Skin of body (tissue), 2 donors: ENCODE results near the gene MOCS1. TPM values are rescaled to one million over a fixed set of nuclear protein-coding genes. Genes with fewer than 3 reads are reported as not detected.

Experiments
- DNase-seq: peaks from one replicate; lab custom pipeline; 2025; lab: John Stamatoyannopoulos, UW
- total RNA-seq: library from RNA; depleted of rRNA; stranded (reverse); fragments of >200 nt; gene quantifications from one replicate; pipeline ENCODE4 v1.2.3, GENCODE V29; 2014

MOCS1 gene
- total RNA-seq, 1 donor from 2014 or later, result 21.7 TPM

DNA sequence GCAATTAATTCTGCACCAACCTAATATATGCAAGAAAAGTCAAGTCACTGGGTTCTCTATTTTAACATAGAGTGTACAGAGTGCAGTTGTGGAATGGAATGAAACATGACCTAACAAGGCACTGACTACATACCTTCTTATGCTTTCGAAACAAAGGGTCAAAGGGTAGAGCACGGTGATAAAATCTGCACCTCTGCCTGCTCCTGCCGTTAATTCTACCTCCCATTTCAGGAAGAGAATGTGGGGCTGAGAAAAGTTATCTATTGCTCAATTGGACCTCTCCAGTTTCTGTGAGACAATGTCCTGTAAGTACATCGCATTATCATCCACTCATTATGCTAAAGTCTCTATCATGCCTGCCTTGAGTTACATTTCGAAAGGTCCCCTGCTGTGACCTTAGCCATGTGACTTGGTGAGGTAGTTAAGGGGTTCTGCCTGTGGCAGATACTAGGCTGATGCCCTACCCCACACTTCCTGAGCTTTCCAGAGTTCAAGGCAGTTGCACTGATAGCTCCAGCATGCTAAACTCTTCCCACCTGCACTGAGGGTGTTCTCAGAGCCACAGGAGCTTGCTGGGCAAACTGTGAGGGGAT lies 14.0 kb upstream of the MOCS1 start:
- DNase-seq, result no peak

- DNase-seq, result no peak
Observed at GRCh38 chr6:39947611-39948068, 13.4 kb upstream of the MOCS1 start.

GRCh38 chr6:39945626-39946025 lies 11.4 kb upstream of the MOCS1 start:
- DNase-seq, result no peak

GRCh38 chr6:39942903-39943580 lies 8.8 kb upstream of the MOCS1 start:
- no peak for DNase-seq

- no peak for DNase-seq
Observed at GRCh38 chr6:39941820-39942219, 7.6 kb upstream of the MOCS1 start.

- no peak for DNase-seq
Observed at GRCh38 chr6:39941138-39941537, 6.9 kb upstream of the MOCS1 start.

GRCh38 chr6:39938773-39939654 lies 4.8 kb upstream of the MOCS1 start:
- peak; percentile 9 for DNase-seq

GRCh38 chr6:39937686-39938333 lies 3.5 kb upstream of the MOCS1 start:
- DNase-seq, result no peak

DNA sequence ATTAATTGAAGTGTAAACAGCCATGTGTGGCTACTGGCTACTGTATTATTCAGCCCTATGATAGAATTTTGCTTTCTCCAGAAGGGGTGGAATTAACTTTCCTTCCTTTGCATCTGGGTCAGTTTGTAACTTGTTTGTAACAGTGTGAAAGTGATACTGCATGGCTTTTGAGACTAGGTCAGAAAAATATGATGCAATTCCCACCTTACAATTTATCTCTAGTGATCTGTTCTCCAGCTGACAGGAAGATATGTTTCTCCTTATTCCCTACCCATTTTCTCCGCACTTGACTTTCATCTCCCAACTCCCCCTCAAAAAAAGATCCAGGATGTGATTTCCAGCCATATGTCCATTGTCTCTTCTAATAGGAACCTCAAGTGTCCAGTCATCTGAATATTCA lies 2.6 kb upstream of the MOCS1 start:
- DNase-seq, result no peak

- no peak for DNase-seq
Observed at GRCh38 chr6:39935241-39935640, 979 bp upstream of the MOCS1 start.

DNA sequence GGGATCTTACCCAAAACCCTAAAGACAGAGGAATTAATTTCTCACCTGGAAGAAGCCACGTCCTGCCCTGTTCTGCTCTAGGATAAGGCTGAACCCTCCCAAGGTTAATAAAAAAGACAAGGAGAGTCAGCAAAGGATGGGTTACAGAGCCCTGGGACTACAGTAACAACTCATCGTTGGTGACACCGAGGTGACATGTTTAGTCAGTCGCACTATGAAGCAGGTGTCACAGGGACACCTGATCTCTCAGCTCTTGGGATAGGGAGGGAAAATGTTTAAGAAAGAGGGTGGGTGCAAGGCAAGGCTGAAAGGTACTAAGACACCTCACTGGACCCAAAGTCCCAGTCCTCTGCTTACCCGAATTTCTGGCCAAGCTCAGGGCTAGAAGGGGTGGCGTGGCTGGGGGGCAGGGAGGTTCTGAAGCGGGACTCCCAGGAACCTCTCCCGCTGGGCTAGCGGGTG lies 562 bp downstream of the MOCS1 start:
- no peak for DNase-seq

- no peak for DNase-seq
Observed at GRCh38 chr6:39932386-39932910, 1.8 kb downstream of the MOCS1 start.

DNA sequence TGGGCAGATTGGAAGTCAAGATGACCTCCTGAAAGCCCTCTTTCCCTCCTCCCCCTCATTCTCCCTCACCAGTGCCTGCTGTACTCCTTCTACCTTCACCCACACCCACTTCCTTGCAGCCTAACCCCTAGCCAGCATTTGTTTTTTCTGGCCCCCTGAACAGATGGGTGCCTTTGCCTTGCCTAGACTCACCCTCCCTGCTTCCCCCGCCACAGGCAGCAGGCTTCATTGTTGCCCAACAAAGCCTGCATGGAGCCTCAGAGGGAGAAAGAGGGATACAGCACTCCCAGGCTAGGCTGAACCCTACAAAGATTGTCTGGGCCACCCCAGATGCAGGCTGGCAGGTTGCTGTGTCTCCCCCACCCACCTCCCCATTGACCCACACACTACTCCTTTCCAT lies 2.7 kb downstream of the MOCS1 start:
- DNase-seq, result no peak

DNA sequence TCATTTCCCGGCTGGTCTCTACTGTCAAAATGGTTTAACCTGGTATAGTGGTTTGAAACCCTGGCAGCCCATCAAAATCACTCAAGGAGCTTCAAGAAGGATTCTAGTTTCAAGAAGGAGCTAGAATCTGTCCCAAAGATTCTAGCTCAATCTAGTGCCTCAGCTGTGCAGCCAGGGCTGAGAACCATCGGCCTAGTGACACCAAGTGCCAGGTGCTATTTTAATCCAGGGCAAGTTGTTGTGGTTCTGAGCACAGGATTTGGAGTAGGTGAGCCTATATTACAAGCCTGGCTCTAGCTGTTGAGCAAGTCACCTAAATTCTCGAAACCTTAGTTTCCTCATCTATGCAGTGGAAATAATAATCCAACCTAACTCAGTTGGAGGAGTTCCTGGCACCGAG lies 3.7 kb downstream of the MOCS1 start:
- DNase-seq, result no peak

DNA sequence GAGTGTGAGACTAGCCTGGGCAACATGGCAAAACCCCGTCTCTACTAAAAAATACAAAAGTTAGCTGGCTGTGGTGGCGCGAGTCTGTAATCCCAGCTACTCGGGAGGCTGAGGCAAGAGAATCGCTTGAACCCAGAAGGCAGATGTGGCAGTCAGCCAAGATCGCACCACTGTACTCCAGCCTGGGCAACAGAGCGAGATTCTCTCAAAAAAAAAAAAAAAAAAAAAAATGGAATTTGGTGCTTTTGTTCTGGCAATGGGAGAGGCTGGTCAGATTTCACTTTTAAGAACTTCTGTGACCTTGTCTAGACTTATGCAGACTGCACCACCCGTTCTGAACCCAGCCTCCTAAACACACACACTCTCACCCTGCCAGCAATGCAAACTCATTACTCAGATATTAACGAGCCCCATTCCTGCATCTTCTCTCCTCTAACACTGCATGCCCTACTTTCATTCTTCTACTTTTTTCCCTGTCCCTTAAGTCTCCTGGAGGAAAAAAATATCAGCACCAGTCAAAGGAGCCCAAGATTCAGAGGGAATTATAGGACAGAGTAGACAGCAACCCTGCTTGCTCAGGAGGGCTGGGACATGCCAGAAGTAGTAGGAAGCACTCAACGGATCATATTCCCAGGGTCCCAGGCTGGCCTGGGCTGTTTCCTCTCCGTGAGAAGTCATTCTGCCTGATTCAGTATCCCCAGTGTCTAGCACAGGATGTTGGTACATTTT lies 4.4 kb downstream of the MOCS1 start:
- DNase-seq, result no peak

DNA sequence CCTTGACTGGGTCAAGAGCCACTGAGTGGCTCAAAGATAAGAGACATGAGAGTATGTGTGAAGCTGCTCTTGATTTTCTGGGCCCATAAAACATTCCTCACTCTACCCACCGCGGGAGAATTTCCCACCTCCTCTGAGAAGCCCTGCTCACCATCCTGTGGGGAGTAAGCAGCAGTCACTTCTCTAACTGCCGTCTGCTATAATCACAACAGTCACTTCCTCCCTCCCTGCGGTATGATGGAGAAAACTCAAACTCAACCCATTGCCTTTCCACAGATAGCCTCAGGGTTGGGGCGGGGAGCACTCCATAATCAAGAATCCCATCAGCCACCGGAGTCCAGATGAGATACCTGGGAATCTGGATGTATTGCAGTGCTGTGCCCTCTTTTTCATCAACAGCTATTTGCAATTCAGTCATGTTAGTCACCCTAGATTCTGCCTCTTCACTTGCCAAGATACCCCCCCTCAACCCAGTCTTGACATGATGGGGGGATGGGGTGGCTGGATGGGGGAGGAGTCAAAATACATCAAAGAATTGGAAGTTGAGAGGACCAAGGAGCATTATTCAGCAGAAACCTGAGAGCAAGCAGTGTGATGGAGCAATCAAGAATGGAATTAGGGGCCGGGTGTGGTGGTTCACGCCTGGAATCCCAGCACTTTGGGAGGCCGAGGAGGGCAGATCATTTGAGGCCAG lies 5.1 kb downstream of the MOCS1 start:
- DNase-seq, result no peak

GRCh38 chr6:39927159-39927558 lies 7.1 kb downstream of the MOCS1 start:
- no peak for DNase-seq

GRCh38 chr6:39926668-39927067 lies 7.6 kb downstream of the MOCS1 start:
- DNase-seq, result no peak

GRCh38 chr6:39925931-39926290 lies 8.4 kb downstream of the MOCS1 start:
- no peak for DNase-seq

- no peak for DNase-seq
Observed at GRCh38 chr6:39925191-39925930, 8.9 kb downstream of the MOCS1 start.
